ENCODE results near the gene RUBCNL.

DNA sequence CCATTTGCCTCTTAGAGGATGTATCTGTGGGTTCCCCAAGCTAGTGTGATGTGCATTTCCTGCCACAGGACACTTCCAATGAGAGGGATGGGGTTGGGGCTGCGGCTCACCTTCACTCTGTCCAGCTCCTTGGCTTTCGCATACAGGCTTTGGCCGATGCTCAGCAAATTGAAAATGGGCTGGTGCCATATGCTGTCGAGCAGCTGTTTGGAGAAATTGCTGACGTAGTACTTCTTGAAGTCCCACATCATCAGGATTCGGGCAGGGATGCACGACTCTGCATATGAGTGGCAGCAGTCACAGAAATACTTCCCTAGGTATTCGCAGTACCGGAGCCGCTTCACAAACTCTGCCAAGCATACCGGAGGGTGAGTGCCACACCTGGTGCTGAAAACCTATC, 37.0 kb downstream of the RUBCNL start:
- no peak for TF ChIP-seq EZH2phosphoT487 (IDR thresholded peaks at IDR 0.05; ENCODE audit: borderline replicate concordance, low read depth, low read length)
- TF ChIP-seq, protein P1, sequence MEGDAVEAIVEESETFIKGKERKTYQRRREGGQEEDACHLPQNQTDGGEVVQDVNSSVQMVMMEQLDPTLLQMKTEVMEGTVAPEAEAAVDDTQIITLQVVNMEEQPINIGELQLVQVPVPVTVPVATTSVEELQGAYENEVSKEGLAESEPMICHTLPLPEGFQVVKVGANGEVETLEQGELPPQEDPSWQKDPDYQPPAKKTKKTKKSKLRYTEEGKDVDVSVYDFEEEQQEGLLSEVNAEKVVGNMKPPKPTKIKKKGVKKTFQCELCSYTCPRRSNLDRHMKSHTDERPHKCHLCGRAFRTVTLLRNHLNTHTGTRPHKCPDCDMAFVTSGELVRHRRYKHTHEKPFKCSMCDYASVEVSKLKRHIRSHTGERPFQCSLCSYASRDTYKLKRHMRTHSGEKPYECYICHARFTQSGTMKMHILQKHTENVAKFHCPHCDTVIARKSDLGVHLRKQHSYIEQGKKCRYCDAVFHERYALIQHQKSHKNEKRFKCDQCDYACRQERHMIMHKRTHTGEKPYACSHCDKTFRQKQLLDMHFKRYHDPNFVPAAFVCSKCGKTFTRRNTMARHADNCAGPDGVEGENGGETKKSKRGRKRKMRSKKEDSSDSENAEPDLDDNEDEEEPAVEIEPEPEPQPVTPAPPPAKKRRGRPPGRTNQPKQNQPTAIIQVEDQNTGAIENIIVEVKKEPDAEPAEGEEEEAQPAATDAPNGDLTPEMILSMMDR (conservative IDR thresholded peaks at IDR 0.05; ENCODE audit: low read length), result no peak
